H9 (cell line): ENCODE results near the gene FBXL14. TPM values are rescaled to one million over a fixed set of nuclear protein-coding genes. Genes with fewer than 3 reads are reported as not detected.
A peak's percentile ranks its signal among the peaks of the same experiment; 100 is the strongest.

Experiments
- DNase-seq: peaks from one replicate; pipeline ENCODE4 v3.0.0-alpha.2; 2017
- H2AFZ ChIP-seq: one replicate; pipeline ENCODE4 v1.6.1; 2013; ENCODE audit warnings: mild to moderate bottlenecking, low read length, control low read depth, moderate library complexity
- H2AK5ac ChIP-seq: 2 replicates; pipeline ENCODE4 v1.6.1; 2013; ENCODE audit warnings: low read length, control low read depth, mixed read lengths; ENCODE audit not compliant: insufficient read length
- H2BK120ac ChIP-seq: one replicate; pipeline ENCODE4 v1.6.1; 2013; ENCODE audit warnings: low read depth, mild to moderate bottlenecking, low read length, control low read depth, inconsistent platforms; ENCODE audit not compliant: poor library complexity, severe bottlenecking
- H2BK12ac ChIP-seq: 2 replicates; pipeline ENCODE4 v1.6.1; 2013; ENCODE audit warnings: low read length, control low read depth, mixed read lengths, low read depth; ENCODE audit not compliant: insufficient read length
- H2BK15ac ChIP-seq: 2 replicates; pipeline ENCODE4 v1.6.1; 2013; ENCODE audit warnings: low read depth, low read length, control low read depth
- H2BK20ac ChIP-seq: one replicate; pipeline ENCODE4 v1.6.1; 2013; ENCODE audit warnings: low read depth, mild to moderate bottlenecking, low read length, control low read depth, inconsistent platforms; ENCODE audit not compliant: poor library complexity, severe bottlenecking
- H2BK5ac ChIP-seq: 2 replicates; pipeline ENCODE4 v1.6.1; 2013; ENCODE audit warnings: low read length, control low read depth, mixed read lengths; ENCODE audit not compliant: insufficient read length
- H3K14ac ChIP-seq: 2 replicates; pipeline ENCODE4 v1.6.1; 2013; ENCODE audit warnings: low read length, control low read depth; ENCODE audit not compliant: insufficient read depth
- H3K18ac ChIP-seq: 2 replicates; pipeline ENCODE4 v1.6.1; 2013; ENCODE audit warnings: low read depth, mild to moderate bottlenecking, mixed read lengths, low read length, control low read depth; ENCODE audit not compliant: insufficient read length
- H3K23ac ChIP-seq: 2 replicates; pipeline ENCODE4 v1.6.1; 2013; ENCODE audit warnings: low read length, control low read depth, mixed read lengths, low read depth; ENCODE audit not compliant: insufficient read length
- H3K23me2 ChIP-seq: 2 replicates; pipeline ENCODE4 v1.6.1; 2013; ENCODE audit warnings: low read depth, mild to moderate bottlenecking, mixed read lengths, low read length, control low read depth; ENCODE audit not compliant: insufficient read length, poor library complexity, severe bottlenecking
- H3K27ac ChIP-seq: 2 replicates; pipeline ENCODE4 v1.5.1; 2013; ENCODE audit warnings: low read length, control low read depth, mixed read lengths, low read depth; ENCODE audit not compliant: insufficient read length
- H3K27me3 ChIP-seq: 2 replicates; pipeline ENCODE4 v1.6.1; 2013; ENCODE audit warnings: low read length, control low read depth, inconsistent platforms; ENCODE audit not compliant: insufficient read depth
- H3K4ac ChIP-seq: 2 replicates; pipeline ENCODE4 v1.6.1; 2013; ENCODE audit warnings: low read depth, mild to moderate bottlenecking, control low read depth, inconsistent platforms, low read length, moderate library complexity
- H3K4me1 ChIP-seq: 2 replicates; pipeline ENCODE4 v1.6.1; 2013; ENCODE audit warnings: low read length, control low read depth, inconsistent platforms; ENCODE audit not compliant: insufficient read depth
- H3K4me2 ChIP-seq: 2 replicates; pipeline ENCODE4 v1.6.1; 2013; ENCODE audit warnings: low read length, control low read depth, mixed read lengths; ENCODE audit not compliant: insufficient read length, insufficient read depth
- H3K56ac ChIP-seq: 2 replicates; pipeline ENCODE4 v1.6.1; 2013; ENCODE audit warnings: low read depth, mild to moderate bottlenecking, mixed read lengths, low read length, control low read depth; ENCODE audit not compliant: insufficient read length
- H3K79me1 ChIP-seq: 2 replicates; pipeline ENCODE4 v1.6.1; 2013; ENCODE audit warnings: low read depth, mild to moderate bottlenecking, moderate library complexity, low read length, control low read depth, inconsistent platforms; ENCODE audit not compliant: insufficient read depth, poor library complexity, severe bottlenecking
- H3K79me2 ChIP-seq: 2 replicates; pipeline ENCODE4 v1.6.1; 2013; ENCODE audit warnings: low read length, control low read depth, inconsistent platforms; ENCODE audit not compliant: insufficient read depth
- H3K9ac ChIP-seq: 2 replicates; pipeline ENCODE4 v1.6.1; 2013; ENCODE audit warnings: low read length, control low read depth, mixed read lengths; ENCODE audit not compliant: insufficient read length; ENCODE audit errors: extremely low read depth
- H3K9me3 ChIP-seq: one replicate; pipeline ENCODE4 v1.6.1; 2013; ENCODE audit warnings: low read depth, low read length, inconsistent platforms; ENCODE audit not compliant: control insufficient read depth
- H3T11ph ChIP-seq: one replicate; pipeline ENCODE4 v1.6.1; 2013; ENCODE audit warnings: mild to moderate bottlenecking, low read length, control low read depth, inconsistent platforms
- H4K20me1 ChIP-seq: one replicate; pipeline ENCODE4 v1.6.1; 2013; ENCODE audit not compliant: control insufficient read depth, insufficient read length, insufficient read depth
- H4K5ac ChIP-seq: 2 replicates; pipeline ENCODE4 v1.6.1; 2013; ENCODE audit warnings: low read depth, mild to moderate bottlenecking, mixed read lengths, low read length, control low read depth; ENCODE audit not compliant: insufficient read length
- H4K8ac ChIP-seq: replicated peaks from 2 replicates; pipeline ENCODE4 v1.6.1; 2013; ENCODE audit warnings: low read length, control low read depth, mixed read lengths, low read depth; ENCODE audit not compliant: insufficient read length
- H4K91ac ChIP-seq: 2 replicates; pipeline ENCODE4 v1.6.1; 2013; ENCODE audit warnings: low read depth, mild to moderate bottlenecking, moderate library complexity, mixed read lengths, low read length, control low read depth; ENCODE audit not compliant: insufficient read length
- H3K27ac Mint-ChIP-seq, 3 experiments: 2 replicates in 2 of 3; 3 replicates in 1 of 3; pipeline ENCODE4 v1.8.0; 2020 to 2021; ENCODE audit warnings: mixed read lengths in 3 of 3, mild to moderate bottlenecking in 1 of 3, moderate library complexity in 1 of 3
- H3K27me3 Mint-ChIP-seq: 2 replicates; pipeline ENCODE4 v1.8.0; 2021; ENCODE audit warnings: low read depth, mild to moderate bottlenecking, moderate library complexity, mixed read lengths
- H3K36me3 Mint-ChIP-seq, 3 experiments: 2 replicates in 2 of 3; 3 replicates in 1 of 3; pipeline ENCODE4 v1.8.0; 2020 to 2021; ENCODE audit warnings: low read depth in 3 of 3, mixed read lengths in 3 of 3; ENCODE audit not compliant: insufficient read depth in 1 of 3
- H3K4me1 Mint-ChIP-seq, 2 experiments: 2 replicates each; pipeline ENCODE4 v1.8.0; 2020; ENCODE audit warnings: mixed read lengths in 2 of 2
- H3K4me3 Mint-ChIP-seq, 2 experiments: 2 replicates in 1 of 2; 3 replicates in 1 of 2; pipeline ENCODE4 v1.8.0; 2020 to 2021; ENCODE audit warnings: mild to moderate bottlenecking in 2 of 2, mixed read lengths in 2 of 2, moderate library complexity in 1 of 2
- H3K9me3 Mint-ChIP-seq, 2 experiments: 2 replicates in 1 of 2; 3 replicates in 1 of 2; pipeline ENCODE4 v1.8.0; 2020; ENCODE audit warnings: mild to moderate bottlenecking in 2 of 2, mixed read lengths in 2 of 2, moderate library complexity in 1 of 2
- WGBS: extraction: QIAGEN DNeasy Blood & Tissue Kit; methylation state at CpG from one replicate; pipeline ENCODE4 v1.1.7; 2013; ENCODE audit warnings: missing lambda C conversion rate, low lambda C conversion rate, mixed read lengths; ENCODE audit not compliant: insufficient read length; ENCODE audit errors: extremely low coverage; 5-methylcytosine and 5-hydroxymethylcytosine counted together
- total RNA-seq: library from RNA; stranded (reverse); gene quantifications from 2 replicates; pipeline ENCODE4 v1.2.1, GENCODE V29; 2021
- TF ChIP-seq, protein P1 (sequence below): fragments of 200-600 bp; sonication (generic); conservative IDR thresholded peaks from 3 replicates; pipeline ENCODE4 v1.8.0; 2021; ENCODE audit warnings: antibody characterized with exemption, mild to moderate bottlenecking

Gene FBXL14
- total RNA-seq, 1 experiment from 2014 or later, result 15.6 TPM

DNA sequence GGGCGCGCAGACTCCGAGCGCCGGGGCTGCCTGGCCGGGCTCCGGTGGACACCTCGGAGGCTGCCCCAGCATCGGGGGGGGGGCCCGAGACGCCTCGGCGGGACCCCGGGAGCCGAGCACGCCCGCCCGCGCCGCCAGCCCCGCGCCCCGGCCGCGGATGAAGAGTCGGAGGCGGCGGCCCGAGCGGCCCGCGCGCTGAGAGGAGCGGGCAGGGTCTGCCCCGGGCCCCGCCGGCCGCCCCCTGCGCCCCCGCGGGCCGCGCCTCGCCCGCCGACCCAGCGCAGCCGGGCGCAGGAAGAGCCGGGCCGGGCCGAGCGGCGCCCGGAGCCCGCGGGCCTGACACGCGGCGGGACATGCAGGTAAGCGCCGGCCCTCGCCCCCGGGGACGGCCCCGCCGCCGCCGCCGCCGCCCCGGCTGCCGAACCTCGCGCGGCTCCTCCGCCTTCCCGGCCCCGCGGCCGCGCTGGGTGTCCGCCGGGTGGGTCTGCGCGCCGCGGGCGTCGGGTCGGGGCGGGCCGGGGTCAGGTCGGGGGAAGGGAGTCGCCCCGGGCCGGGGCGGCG, 63.7 kb downstream of the FBXL14 start:
- H3K27me3 Mint-ChIP-seq, result peaks cover 89% of the 10 kb centered on the region
- H3K27ac ChIP-seq, result no peak overlapping the region
- peak; percentile 28 for DNase-seq

More for the DNA sequence above, 63.7 kb downstream of the FBXL14 start:
- Histone ChIP-seq H3K4me1 (no peaks in the 10 kb centered on the region), H2AFZ (no peak overlapping the region), H2BK20ac (no peak overlapping the region), H4K8ac (no peak overlapping the region), H3K18ac (no peak overlapping the region), H3K4me2 (no peak overlapping the region), H3K9ac (no peak overlapping the region), H3K23ac (no peak overlapping the region), H2BK5ac (no peak overlapping the region), H4K5ac (no peak overlapping the region), H3K14ac (no peak overlapping the region), H3K4ac (no peak overlapping the region), H2AK5ac (no peak overlapping the region), H3K79me1 (no peaks in the 10 kb centered on the region), H3T11ph (no peak overlapping the region), H3K23me2 (peaks cover 10% of the 10 kb centered on the region), H4K20me1 (no peaks in the 10 kb centered on the region), H3K56ac (no peak overlapping the region), H2BK12ac (no peak overlapping the region), H2BK120ac (no peak overlapping the region), H4K91ac (no peak overlapping the region), H3K9me3 (no peaks in the 10 kb centered on the region), H3K27me3 (peaks cover 35% of the 10 kb centered on the region), H3K79me2 (no peaks in the 10 kb centered on the region), H2BK15ac (no peak overlapping the region)
- Mint-ChIP-seq H3K9me3 (peaks cover 0 to 2% of the 10 kb centered on the region in 2 experiments; a peak in 2 of 5 replicates), H3K4me1 (peaks cover 8 to 12% of the 10 kb centered on the region in 2 experiments), H3K4me3 (peak overlapping the region; percentile 54 to 79; a peak in 2 of 5 replicates), H3K36me3 (peaks cover 0 to 2% (median 0%) of the 10 kb centered on the region in 3 experiments; a peak in 2 of 7 replicates), H3K27ac (no peak overlapping the region)
- no CpG with 5 or more reads among the region's 99 CpGs for WGBS
- TF ChIP-seq, protein P1, sequence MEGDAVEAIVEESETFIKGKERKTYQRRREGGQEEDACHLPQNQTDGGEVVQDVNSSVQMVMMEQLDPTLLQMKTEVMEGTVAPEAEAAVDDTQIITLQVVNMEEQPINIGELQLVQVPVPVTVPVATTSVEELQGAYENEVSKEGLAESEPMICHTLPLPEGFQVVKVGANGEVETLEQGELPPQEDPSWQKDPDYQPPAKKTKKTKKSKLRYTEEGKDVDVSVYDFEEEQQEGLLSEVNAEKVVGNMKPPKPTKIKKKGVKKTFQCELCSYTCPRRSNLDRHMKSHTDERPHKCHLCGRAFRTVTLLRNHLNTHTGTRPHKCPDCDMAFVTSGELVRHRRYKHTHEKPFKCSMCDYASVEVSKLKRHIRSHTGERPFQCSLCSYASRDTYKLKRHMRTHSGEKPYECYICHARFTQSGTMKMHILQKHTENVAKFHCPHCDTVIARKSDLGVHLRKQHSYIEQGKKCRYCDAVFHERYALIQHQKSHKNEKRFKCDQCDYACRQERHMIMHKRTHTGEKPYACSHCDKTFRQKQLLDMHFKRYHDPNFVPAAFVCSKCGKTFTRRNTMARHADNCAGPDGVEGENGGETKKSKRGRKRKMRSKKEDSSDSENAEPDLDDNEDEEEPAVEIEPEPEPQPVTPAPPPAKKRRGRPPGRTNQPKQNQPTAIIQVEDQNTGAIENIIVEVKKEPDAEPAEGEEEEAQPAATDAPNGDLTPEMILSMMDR, result no peak
